LNCaP clone FGC (cell line): ENCODE results near the gene BTD.
"Not testable (repeated sequence)": the region's sequence is repeated elsewhere in the genome, so short reads cannot be mapped to it uniquely, and the experiment has no call there.

ENCODE experiments used
- DNase-seq: peaks from one replicate; pipeline ENCODE4 v3.0.0-alpha.2; 2011; ENCODE audit warnings: low read depth
- H3K4me3 ChIP-seq: 2 replicates; pipeline ENCODE4 v1.5.1; 2011; ENCODE audit warnings: mild to moderate bottlenecking, low read depth, low read length, control low read depth
- TF ChIP-seq, protein P1 (sequence below): IDR thresholded peaks from 2 replicates; pipeline ENCODE4 v1.5.1; 2012; ENCODE audit warnings: mild to moderate bottlenecking; ENCODE audit not compliant: control insufficient read depth, insufficient read depth; ENCODE audit errors: extremely low read depth

The BTD gene

DNA sequence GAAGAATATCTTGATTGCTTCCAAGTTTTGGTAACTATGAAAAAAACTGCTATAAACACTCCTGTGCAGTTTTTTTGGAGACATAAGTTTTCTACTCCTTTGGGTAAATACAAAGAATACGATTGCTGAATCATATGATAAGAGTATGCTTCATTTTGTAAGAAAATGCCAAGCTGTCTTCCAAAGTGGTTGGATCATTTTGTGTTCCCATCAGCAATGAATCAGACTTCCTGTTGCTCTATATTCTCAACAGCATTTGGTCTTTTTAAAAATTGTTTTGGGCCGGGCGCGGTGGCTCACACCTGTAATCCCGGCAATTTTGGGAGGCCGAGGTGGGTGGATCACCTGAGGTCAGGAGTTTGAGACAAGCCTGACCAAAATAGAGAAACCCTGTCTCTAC lies 14.5 kb downstream of the BTD start:
- TF ChIP-seq, protein P1, sequence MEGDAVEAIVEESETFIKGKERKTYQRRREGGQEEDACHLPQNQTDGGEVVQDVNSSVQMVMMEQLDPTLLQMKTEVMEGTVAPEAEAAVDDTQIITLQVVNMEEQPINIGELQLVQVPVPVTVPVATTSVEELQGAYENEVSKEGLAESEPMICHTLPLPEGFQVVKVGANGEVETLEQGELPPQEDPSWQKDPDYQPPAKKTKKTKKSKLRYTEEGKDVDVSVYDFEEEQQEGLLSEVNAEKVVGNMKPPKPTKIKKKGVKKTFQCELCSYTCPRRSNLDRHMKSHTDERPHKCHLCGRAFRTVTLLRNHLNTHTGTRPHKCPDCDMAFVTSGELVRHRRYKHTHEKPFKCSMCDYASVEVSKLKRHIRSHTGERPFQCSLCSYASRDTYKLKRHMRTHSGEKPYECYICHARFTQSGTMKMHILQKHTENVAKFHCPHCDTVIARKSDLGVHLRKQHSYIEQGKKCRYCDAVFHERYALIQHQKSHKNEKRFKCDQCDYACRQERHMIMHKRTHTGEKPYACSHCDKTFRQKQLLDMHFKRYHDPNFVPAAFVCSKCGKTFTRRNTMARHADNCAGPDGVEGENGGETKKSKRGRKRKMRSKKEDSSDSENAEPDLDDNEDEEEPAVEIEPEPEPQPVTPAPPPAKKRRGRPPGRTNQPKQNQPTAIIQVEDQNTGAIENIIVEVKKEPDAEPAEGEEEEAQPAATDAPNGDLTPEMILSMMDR, result no peak
- no peak for DNase-seq
- H3K4me3 ChIP-seq, result no peak overlapping the region

GRCh38 chr3:15619659-15620464 lies 18.3 kb downstream of the BTD start:
- not testable (repeated sequence) for H3K4me3 ChIP-seq, DNase-seq

- TF ChIP-seq, protein P1, result no peak
- no peak for DNase-seq
- H3K4me3 ChIP-seq, result no peak overlapping the region
Measured at GRCh38 chr3:15623535-15624440, 22.2 kb downstream of the BTD start.

DNA sequence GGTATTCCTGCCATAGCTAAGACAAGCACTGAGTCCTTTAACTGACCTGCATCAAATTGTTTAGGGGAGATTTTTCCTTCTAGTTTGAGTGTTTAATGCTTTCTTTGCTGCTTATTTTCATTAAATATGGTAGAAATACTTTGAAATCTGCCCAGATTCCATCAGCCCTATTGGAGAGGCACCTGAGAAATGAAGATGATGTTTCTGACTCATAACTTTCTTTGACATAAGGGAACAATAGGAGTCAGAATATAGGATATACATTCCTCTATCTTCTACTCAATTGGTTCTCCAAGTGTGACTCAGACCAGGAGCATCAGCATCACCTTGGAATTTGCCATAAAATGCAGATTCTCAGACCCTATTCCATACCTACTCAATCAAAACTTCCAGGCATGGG lies 27.4 kb downstream of the BTD start:
- DNase-seq, result no peak
- TF ChIP-seq, protein P1, result no peak
- no peak overlapping the region for H3K4me3 ChIP-seq

GRCh38 chr3:15629860-15630597 lies 28.5 kb downstream of the BTD start:
- DNase-seq, result no peak
- peak overlapping the region; percentile 37 for H3K4me3 ChIP-seq
- TF ChIP-seq, protein P1, result peak; percentile 82

DNA sequence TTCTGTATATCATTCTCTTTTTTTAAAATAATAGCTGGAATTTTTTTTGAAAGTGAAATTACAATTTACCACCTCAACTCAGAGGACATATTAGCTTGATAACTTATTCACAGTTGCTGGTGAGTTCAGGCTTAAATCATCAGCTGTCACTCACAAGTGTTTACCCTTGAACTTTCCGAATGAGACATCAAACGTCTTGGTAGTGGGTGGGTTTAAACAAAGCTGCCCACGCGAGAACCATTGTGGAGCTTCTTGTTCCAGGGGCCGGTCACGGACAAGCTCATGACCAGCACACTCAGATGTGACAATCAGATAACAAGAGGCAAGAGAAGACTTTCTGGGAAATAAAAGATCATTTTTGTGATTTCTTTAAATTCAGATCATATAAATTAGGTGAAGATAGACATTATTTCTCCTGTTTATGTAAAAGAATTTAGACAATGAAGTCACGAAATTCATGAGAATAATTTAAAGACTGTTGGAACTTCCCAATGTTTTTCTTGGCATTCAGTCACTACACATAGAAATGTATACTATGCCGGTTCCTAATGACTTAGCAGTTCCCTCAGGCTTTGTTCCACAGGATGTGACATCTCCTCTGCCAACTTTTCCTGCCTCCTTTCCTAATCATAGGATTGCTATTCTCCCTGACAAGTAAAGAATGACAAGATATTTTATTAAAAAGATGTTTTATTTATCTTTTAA lies 29.3 kb downstream of the BTD start:
- peak; percentile 78 for DNase-seq
- peak overlapping the region; percentile 37 for H3K4me3 ChIP-seq
- TF ChIP-seq, protein P1, result no peak
